Activated CD8-positive, alpha-beta memory T cell treated with anti-CD3 and anti-CD28 coated beads for 48 hours (primary cell): Measurements from ENCODE around the gene TSGA10.
"Not testable (repeated sequence)": the region's sequence is repeated elsewhere in the genome, so short reads cannot be mapped to it uniquely, and the experiment has no call there.

Experiments used
- DNase-seq, 3 experiments: peaks; one replicate each; pipeline ENCODE4 v3.0.0-alpha.2; 2020; ENCODE audit warnings: low read depth in 2 of 3, low spot score in 2 of 3

Gene TSGA10

GRCh38 chr2:99156891-99157290 lies 2.1 kb upstream of the TSGA10 start:
- no peak for DNase-seq

GRCh38 chr2:99153921-99154604 lies 679 bp downstream of the TSGA10 start:
- DNase-seq, result no peak

GRCh38 chr2:99152199-99152895 lies 2.4 kb downstream of the TSGA10 start:
- DNase-seq, result no peak

GRCh38 chr2:99150706-99151105 lies 4.0 kb downstream of the TSGA10 start:
- no peak for DNase-seq

- DNase-seq, result peak; percentile 88 to 95 (median 89)
Observed at GRCh38 chr2:99141110-99142108, 13.3 kb downstream of the TSGA10 start, which contains the start of gene C2orf15. TSS of gene C2orf15 (plus strand) at chr2:99141707. CDS start at chr2:99150559, 8,852 bp downstream.

- DNase-seq, result no peak
Observed at GRCh38 chr2:99140860-99141109, 14.0 kb downstream of the TSGA10 start.

- no peak for DNase-seq
Observed at GRCh38 chr2:99140056-99140859, 14.5 kb downstream of the TSGA10 start.

- DNase-seq, result no peak
Observed at GRCh38 chr2:99139003-99139402, 15.7 kb downstream of the TSGA10 start.

- DNase-seq, result not testable (repeated sequence)
Observed at GRCh38 chr2:99135044-99135556, 19.6 kb downstream of the TSGA10 start.

GRCh38 chr2:99127981-99128380 lies 26.8 kb downstream of the TSGA10 start:
- no peak for DNase-seq

GRCh38 chr2:99112617-99113016 lies 42.1 kb downstream of the TSGA10 start:
- DNase-seq, result no peak

GRCh38 chr2:99111945-99112344 lies 42.8 kb downstream of the TSGA10 start:
- no peak for DNase-seq

GRCh38 chr2:99111236-99111635 lies 43.5 kb downstream of the TSGA10 start:
- DNase-seq, result no peak

GRCh38 chr2:99106913-99107312 lies 47.8 kb downstream of the TSGA10 start:
- no peak for DNase-seq

GRCh38 chr2:99104006-99104405 lies 50.7 kb downstream of the TSGA10 start:
- DNase-seq, result no peak

GRCh38 chr2:99101697-99102096 lies 53.0 kb downstream of the TSGA10 start:
- no peak for DNase-seq

- no peak for DNase-seq
Observed at GRCh38 chr2:99096728-99097127, 58.0 kb downstream of the TSGA10 start.

GRCh38 chr2:99088017-99088416 lies 66.7 kb downstream of the TSGA10 start:
- DNase-seq, result no peak

GRCh38 chr2:99086385-99086784 lies 68.4 kb downstream of the TSGA10 start:
- no peak for DNase-seq

GRCh38 chr2:99085421-99085820 lies 69.3 kb downstream of the TSGA10 start:
- DNase-seq, result no peak

- no peak for DNase-seq
Observed at GRCh38 chr2:99084256-99084655, 70.5 kb downstream of the TSGA10 start.
